HG03060 (cell line): ENCODE data around the gene UCHL5.
"Not testable (repeated sequence)": the region's sequence is repeated elsewhere in the genome, so short reads cannot be mapped to it uniquely, and the experiment has no call there.

Experiments used
- ATAC-seq: cut with Tn5 transposase; IDR thresholded peaks from one replicate; pipeline ENCODE4 v1.9.1; 2021; ENCODE audit warnings: low read depth, moderate number of reproducible peaks; ENCODE audit not compliant: unreplicated experiment

UCHL5 gene

DNA sequence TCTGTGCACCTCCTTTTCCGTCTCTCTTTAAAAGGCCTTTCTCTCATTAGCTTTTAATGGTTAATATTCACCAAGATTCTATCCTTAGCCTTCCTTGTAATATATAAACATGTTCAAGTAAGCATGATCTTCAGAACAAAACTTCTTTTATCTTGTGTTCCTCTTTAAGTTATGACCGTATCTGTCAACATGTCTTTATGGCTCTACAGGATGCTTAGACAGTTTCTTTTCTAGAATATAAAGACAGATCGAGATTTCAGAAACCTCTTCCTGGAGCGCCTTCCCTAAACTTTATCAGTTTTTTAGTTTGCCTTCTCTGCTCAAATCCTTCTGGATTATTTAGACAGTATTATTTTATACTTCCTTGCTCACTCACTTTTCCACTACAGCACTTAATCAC, 7.4 kb upstream of the UCHL5 start:
- no peak for ATAC-seq

DNA sequence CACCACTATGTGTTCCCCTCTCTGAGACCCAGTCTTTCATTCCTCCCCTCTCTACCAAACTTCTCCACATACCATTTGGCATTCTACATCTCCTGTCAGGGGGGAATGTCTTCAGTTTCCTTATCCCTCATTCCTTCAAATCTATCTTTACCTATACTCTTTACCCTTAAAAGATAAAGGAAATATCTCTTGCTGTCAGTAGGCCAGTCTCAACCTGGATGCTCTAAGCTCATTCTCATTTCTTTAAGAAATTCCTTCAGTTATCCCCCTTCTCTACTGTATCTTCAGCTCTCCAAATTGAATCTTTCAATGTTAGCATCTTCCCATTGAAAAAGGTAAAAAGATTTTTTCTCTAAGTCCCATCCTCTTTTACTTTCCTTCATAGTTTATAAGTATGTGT, 6.8 kb upstream of the UCHL5 start:
- ATAC-seq, result no peak

DNA sequence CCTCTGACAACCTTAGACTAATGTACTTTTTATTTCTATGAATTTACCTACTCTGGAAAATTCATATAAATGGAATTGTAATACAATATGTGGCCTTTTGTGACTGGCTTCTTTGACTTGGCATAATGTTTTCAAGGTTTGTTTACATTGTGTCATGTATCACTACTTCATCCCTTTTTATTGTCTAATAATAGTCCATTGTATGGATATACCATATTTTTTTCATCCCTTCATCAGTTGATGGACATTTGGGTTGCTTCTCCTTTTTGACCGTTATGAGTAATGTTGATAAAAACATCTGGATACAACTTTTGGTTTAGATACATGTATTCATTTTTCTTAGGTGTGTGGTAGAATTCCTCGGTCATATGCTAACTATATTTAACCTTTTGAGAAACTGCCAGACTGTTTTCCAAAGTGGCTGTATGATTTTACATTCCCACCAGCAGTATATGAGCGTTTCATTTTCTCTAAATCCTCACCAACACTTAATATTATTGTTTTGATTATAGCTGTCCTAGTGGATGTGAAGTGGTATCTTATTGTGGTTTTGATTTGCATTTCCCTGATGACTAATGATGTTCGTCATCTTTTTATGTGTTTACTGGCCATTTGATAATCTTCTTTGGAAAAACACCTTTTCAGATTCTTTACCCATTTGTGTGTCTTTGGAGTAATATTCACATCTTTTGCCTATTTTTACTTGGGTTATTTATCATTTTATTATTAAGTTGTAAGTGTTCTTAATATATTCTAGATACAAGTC, 3.7 kb upstream of the UCHL5 start:
- ATAC-seq, result no peak

DNA sequence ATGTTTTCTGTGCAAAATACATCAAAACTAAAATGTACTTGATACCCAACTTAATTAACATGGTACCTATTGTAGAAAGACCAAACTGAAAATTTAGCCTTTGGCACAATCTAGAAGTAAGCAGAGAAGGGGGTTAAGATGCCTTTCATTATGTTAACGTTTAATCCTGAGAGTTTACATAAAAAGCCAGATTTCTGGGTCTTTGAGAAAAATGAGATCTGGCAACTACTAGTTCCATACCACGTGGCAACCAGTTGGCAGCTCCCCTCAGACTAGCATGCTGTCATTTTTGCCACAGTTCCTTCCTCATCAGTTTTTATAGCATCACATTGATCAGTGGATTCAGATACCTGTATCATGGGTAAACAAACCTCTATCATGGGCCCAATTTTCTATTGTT, 1.8 kb upstream of the UCHL5 start:
- ATAC-seq, result no peak

DNA sequence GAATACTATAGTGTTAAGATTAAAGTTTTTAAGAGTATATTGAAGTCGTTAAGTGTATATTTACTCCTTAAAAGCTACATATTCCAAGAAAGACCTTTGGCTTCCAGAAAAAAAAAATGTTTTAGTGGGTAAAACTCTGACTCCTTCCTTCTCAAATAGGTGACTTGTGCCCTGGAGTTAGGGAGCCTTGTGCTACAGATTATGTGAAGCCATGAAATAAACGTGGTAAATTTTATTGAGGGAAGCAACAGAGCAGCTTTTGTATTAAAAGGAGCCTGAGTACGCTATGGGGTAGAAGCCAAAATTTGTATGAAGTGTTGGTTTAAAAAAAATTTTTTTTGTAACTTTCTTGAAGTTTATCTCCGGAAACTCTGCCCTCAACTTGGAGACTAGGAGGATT, 1.2 kb upstream of the UCHL5 start:
- ATAC-seq, result no peak

DNA sequence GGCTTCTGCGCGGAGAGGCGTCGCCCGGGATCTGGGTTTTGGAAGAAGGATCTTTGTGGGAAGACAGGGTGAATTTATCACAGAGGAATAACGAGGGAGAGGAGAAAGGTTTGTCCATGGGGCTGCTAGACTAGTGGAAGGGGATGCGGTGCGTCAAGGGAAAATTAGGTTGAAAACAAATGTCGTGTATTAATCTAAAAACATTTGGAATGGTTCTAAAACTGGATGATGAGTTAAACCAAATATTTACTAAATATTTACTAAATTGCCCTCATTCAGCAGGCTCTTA, 899 bp upstream of the UCHL5 start:
- ATAC-seq, result no peak

DNA sequence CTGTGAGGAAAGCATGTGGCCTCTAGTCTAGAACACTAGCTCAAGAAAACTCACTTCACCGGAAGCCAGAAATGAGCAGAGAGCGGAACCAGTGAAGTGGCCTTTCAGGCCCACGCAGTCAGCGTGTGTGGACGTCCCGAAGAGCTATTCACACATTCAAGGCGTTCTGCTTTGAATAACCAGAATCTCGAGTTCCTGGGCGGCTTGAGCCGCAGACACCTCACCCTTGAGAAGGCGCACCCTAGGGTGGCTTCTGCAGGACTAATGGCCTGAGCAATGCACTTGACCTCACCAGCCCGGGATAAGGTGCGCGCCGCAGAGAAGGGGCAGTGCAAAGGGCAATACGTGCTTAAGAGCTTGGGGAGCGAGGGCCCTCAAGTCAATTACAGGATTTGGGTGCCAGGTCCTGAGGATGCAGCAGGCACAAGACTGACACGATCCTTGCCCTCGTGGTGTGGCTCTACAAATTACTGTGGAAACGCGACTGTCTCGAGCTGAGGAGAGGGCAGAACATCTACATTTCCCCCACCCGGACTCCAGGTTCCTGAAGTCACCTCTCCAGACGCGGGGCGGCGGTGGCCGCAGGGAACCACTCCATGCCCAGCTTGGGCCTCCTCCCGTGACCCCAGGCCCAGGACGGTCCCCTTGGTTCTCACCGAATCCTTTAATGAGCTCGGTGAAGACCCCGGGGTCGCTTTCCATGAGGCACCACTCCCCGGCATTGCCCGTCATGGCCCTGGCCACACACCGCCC, 455 bp downstream of the UCHL5 start:
- ATAC-seq, result no peak

DNA sequence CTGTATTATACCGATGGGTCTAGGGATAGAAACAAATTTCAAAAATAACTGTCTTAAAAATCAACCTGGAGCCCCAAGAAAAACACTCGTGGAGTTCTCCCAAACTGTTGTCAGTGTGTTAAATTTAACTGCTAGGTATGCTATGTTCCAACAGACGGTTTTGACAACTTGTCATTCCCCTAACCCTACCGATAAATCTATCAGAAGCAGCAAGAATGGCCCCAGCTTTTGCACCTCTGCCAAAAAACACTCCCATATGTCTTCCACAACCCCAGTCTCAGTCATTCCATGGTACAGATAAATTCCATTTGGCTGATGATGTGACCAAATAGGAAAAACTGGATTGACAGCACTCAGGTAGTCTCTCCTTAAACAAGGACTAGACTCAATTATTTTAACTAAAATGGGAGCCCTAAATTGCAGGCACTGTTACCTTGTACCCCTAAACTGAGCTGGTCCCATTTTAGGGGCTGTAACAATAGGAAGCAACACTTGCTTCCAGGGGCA, 4.9 kb downstream of the UCHL5 start:
- no peak for ATAC-seq

DNA sequence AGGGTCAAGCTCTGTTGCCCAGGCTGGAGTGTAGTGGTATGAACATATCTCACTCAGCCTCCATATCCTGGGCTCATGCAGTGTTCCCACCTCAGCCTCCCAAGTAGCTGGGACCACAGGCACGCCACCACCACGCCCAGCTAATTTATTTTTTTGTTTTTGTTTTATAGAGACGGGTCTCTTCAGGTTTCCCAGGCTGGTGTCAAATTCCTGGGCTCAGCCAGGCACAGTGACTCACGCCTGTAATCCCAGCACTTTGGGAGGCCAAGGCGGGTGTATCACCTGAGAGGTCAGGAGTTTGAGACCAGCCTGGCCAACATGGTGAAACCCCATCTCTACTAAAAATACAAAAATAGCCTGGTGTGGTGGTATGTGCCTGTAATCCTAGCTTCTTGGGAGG, 10.2 kb downstream of the UCHL5 start:
- ATAC-seq, result not testable (repeated sequence)

DNA sequence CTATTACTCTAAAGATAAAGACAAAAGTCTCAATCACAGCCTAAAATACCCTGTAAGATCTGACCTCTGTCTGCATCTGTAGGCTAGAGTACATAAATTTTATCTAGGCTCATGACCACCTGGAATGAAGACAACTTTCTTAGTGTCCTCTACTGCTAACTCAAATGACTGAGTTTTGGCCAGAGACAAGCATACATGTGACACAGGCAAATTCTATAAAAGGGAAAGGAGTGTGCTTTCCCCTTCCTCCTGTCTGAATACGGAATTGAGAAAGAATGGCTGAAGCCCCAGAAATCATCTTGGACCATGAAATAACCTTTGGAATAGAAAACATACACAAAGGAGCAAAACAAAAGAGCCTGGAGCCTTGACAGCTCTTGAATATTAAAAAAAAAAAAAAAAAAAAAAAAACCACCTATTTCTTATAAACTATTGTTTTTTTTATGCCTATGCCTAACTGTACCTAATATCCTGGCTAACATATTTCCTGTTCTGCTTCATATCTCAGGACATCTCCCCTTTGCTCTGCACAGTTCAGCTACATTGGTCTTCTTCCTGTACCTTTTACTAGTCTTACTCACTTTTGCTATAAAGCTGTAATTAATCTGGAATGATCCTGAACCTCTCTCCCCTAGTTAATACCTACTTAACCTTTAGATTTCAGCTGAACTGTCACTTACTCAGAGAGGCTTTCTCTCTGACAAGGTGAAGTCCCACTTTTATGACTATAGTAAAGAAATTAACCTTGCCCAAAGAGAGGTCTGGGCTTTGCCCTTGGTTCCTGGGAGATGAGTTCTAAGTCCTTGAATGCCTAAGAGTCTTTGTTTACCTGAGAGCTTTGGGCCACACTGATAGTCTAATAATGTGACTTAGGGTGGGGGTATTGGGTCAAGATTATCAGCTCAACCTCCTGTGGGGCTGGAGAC, 16.1 kb downstream of the UCHL5 start:
- ATAC-seq, result no peak

DNA sequence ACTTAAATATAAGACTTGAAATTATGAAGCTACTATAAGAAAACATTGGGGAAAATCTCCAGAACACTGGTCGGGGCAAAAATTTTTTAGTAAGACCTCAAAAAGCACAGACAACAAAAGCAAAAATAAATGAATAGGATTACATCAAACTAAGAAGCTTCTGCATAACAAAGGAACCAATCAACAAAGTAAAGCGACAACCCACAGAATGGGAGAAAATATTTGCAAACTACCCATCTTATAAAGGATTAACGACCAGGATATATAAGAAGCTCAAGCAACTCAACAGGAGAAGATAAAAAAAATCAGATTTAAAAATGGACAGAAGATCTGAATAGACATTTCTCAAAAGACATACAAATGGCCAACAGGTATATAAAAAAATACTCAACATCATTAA, 19.1 kb downstream of the UCHL5 start:
- ATAC-seq, result no peak

DNA sequence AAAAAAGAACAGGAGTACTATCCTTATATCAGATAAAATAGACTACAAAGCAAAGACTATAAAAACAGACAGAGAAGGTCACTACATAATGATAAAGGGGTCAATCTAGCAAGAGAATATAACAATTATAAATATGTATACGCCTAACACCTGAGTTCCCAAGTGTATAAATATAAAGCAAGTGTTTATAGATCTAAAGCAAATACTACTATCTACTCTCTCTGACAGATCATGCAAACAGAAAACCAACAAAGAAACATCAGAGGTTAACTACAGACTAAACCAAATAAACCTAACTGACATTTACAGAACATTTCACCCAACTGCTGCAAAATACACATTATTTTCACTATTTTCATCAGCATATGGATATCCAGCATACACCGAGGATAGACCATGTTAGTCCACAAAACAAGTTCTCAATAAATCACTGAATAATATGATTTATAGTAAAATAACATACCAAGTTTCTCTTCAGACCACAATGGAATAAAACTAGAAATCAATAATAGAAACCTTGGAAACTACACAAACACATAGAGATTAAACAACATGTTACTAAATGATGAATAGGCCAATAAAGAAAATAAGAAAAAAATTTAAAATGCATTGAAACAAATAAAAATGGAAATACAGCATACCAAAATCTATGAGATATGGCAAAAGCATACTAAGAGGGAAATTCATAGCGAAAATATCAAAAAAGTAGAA, 22.7 kb downstream of the UCHL5 start:
- ATAC-seq, result no peak

DNA sequence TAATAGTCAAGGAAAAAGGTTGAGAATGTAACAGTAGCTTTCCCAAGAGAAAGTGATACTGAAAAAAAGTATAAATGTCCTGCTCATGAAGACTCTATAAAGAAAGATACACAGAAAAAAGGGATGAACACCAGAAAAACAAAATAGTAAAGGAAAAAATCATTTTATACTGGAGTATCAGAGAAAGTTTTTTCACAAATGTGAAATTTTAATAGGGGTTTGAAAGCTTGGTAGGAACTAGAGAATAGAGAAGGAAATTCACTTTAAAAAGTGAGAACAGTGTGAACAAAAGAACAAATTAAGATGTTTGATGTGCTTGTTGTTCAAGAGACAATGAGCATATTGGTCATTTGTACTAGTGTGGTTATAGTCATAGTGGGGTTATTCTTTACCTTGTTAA, 25.6 kb downstream of the UCHL5 start:
- no peak for ATAC-seq

DNA sequence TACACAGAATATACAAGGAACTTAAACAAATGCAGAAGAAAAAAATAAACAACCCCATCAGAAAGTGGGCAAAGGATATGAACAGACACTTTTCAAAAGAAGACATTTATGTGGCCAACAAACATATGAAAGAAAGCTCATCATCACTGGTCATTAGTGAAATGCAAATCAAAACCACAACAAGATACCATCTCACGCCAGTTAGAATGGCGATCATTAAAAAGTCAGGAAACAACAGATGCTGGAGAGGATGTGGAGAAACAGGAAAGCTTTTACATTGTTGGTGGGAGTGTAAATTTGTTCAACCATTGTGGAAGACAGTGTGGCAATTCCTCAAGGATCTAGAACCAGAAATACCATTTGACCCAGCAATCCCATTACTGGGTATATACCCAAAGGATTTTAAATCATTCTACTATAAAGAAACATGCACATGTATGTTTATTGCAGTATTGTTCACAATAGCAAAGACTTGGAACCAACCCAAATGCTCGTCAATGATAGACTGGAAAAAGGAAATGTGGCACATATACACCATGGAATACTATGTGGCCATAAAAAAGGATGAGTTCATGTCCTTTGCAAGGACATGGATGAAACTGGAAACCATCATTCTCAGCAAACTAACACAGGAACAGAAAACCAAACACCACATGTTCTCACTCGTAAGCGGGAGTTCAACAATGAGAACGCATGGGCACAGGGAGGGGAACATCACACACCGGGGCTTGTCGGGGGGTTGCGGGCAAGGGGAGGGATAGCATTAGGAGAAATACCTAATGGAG, 26.3 kb downstream of the UCHL5 start:
- ATAC-seq, result not testable (repeated sequence)

DNA sequence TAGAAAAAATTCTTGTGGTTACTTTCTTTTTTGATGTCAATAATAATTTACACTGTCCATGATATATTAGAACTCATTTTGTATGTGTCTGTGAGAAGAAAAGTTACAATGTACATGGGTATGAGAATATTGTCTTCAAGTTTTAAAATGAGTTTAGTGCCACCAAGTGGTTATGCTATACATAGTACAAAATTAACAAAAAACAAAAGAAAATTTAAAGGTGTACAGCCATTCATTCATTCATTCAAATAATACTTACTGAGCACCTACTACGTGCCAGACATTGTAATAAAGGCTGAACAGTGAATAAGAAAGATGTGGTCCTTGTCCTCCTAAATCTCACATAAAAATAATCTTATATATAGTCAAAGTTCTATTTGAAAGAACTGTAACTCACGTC, 27.7 kb downstream of the UCHL5 start:
- ATAC-seq, result no peak

DNA sequence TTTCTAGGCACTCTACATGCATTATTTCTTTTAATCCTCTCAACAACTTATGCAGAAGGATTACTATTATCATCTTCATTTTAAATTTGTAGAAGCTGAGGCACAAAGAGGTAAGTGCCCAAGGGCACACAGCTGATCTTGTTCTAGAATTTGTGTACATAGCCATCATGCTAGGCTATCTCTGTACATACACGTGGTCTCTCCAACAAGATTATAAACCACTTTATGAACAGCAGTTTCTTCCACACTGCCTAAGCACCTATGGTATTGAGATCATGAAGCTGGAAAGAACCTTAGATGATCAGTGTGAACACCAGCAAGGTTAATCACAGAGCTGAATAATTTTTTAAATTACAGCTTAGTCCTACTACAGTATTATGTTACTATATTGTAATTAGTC, 28.9 kb downstream of the UCHL5 start:
- ATAC-seq, result no peak

DNA sequence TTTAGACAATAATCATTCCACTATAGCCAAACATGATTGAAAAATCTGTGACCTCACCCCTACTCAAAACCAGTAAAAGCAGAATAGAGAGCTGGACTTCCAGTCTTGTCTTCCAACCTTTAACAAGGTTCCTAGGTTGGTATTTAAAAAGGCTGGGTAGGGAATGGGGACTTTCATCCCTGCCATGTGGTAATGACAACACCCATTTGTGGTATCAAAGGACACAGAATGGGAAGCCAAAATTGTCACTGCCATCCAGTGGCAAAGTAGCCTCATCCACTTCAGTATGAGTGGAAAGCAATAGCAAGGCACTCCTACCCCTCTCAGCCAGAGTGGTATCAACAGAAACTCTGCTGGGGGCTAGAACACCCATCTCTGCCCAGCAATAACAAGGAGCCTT, 33.9 kb downstream of the UCHL5 start:
- ATAC-seq, result no peak

DNA sequence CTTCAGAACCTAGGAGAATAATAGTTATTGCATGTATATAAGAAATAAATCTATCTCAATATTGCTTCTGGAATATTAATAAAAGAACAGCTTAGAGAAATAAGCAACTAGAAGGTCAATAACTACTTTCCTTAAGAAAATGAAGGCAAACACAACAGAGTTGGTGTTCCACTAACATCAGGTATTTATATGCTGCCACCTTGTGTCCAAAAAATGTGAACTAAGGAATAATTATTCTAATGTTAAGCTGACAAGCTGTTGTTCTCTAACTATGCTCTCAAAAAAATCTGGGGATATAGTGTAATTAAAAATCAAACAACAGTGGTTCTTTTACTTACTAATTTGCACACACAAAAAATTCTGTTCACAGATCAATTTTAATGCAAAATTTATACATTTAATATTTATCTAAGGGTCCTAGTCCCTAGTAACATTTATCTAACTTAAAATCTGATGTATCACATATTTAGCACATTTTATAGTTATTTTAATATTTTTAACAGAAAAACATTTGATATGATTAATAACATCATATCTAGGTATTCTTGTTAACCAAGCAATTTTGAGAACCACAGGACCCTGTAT, 39.6 kb downstream of the UCHL5 start:
- ATAC-seq, result no peak

DNA sequence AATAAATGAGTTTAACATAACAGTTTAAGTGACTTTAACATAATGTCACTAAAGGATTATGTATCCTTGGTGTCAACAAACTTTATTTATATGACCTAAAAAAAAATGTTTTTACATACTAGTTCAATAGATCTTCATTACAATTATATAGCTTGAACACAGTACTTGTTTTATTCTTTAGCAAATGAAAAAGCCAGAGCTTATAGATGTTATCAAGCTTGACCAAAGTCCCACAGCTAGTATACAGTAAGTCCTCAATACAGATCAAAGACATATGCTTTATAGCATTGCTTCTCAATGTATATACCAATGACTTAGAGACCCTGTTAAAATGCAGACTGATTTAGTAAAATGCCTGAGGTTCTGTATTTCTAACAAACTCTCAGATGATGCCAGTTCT, 42.4 kb downstream of the UCHL5 start:
- ATAC-seq, result no peak
